Measurements from ENCODE around the gene CORO7. TPM values are rescaled to one million over a fixed set of nuclear protein-coding genes. Genes with fewer than 3 reads are reported as not detected.

The CORO7 gene
- total RNA-seq, 4 donors from 2014 or later: 17.9 to 53.7 (median 29.7) TPM

DNA sequence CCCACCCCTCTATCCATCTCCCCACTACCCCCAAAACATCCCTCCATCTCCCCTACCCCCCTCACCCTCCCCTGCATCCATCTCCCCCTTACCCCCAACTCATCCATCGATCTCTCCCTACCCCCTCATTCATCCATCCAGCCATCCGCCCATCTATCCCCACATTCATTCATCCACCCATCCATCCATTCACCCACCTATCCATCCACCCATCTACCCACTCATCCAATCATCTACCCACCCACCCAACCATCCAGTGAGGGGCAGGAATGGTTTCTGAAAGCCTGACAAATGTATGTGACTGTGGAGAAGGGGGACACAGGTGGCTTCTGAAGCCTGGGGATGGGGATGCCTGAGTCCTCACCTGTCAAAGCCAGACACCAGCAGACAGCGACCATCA, 56.5 kb downstream of the CORO7 start:
- peaks cover 10 to 15% of the 10 kb centered on the region in 2 donors for H3K4me1 ChIP-seq
- TF ChIP-seq POLR2A (IDR thresholded peaks at IDR 0.05): no peak
- TF ChIP-seq, protein P1, sequence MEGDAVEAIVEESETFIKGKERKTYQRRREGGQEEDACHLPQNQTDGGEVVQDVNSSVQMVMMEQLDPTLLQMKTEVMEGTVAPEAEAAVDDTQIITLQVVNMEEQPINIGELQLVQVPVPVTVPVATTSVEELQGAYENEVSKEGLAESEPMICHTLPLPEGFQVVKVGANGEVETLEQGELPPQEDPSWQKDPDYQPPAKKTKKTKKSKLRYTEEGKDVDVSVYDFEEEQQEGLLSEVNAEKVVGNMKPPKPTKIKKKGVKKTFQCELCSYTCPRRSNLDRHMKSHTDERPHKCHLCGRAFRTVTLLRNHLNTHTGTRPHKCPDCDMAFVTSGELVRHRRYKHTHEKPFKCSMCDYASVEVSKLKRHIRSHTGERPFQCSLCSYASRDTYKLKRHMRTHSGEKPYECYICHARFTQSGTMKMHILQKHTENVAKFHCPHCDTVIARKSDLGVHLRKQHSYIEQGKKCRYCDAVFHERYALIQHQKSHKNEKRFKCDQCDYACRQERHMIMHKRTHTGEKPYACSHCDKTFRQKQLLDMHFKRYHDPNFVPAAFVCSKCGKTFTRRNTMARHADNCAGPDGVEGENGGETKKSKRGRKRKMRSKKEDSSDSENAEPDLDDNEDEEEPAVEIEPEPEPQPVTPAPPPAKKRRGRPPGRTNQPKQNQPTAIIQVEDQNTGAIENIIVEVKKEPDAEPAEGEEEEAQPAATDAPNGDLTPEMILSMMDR (IDR thresholded peaks at IDR 0.05): no peak
- H3K27ac ChIP-seq: no peak overlapping the region
- H3K27me3 ChIP-seq: no peaks in the 10 kb centered on the region
- H3K9me3 ChIP-seq: no peaks in the 10 kb centered on the region
- DNase-seq: no peak
- WGBS, 2 donors: 98 to 100% methylated on average over 2 to 3 of the region's 3 CpGs
- no peak overlapping the region for H3K4me3 ChIP-seq (replicated peaks in 1 of 3)
- H3K36me3 ChIP-seq: peaks cover 0 to 3% of the 10 kb centered on the region in 2 donors
- intact Hi-C loops (cut with DNase I): loop anchor here (2.0 kb wide), 1 partner anchor 43 kb away; no protein-coding TSS in a partner anchor

DNA sequence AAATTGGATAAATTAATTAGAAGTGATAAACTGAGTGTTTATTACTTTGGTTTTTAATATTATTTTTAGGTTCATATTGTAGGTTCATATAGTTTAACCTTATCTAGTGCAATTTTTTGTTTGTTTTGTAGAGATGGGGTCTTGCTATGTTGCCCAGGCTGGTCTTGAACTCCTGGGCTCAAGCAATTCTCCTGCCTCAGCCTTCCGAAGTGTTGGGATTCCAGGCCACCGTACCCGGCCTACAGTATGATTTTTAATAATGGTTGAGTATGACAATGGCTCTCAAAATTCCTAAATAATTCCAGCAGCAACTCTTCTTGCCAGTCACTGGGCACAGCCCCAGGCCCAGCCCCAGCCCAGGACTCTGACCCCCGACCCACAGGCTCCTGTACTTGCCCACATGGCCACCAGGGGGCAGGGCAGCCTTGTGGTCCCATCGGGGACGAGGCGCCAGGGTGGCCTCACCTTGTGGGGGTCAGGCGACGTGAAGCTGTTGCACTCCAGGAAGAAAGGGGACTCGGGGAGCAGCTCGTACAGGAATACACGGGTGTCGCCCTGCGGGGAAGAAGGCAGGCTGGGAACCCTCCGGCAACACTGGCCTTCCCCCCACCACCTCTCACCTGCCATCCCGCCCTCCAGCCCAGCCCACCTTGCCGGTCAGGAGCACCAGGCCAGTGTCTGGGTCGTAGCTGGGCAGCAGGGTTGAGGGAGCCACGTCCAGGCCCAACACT, 57.4 kb downstream of the CORO7 start:
- Histone ChIP-seq H3K27ac (no peak overlapping the region), H3K36me3 (no peaks in the 10 kb centered on the region), H3K27me3 (no peaks in the 10 kb centered on the region), H3K4me1 (peaks cover 10 to 15% of the 10 kb centered on the region in 2 donors), H3K4me3 (replicated peaks in 1 of 3) (no peak overlapping the region), H3K9me3 (no peaks in the 10 kb centered on the region)
- TF ChIP-seq POLR2A (IDR thresholded peaks at IDR 0.05): no peak
- TF ChIP-seq, protein P1 (IDR thresholded peaks at IDR 0.05): peak; percentile 95 to 98 (median 96)
- intact Hi-C loops (cut with DNase I): no loop called here
- 56 to 65% methylated on average over 4 of the region's 19 CpGs for WGBS, 2 donors
- peak; percentile 66 to 75 for DNase-seq

DNA sequence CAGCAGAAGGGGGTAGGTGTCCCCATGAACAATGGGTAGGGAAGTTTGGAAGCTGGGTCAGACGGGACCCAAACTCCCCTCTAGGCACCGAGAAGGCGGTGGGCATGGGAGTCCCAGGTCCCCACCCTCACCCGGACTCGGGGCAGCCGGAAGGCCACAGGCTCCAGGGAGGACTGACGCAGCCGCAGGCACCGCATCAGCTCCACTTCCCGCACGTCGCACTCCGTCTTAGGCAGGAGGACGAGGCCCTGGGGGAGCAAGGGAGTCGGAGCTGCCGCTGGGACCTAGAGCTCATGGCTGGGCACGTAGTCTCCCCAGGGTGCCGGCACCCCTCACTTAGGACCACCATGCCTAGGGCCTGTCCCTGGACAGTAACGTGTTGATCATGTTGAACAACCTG, 58.2 kb downstream of the CORO7 start:
- H3K36me3 ChIP-seq: no peaks in the 10 kb centered on the region
- intact Hi-C loops (cut with DNase I): no loop called here
- no peak overlapping the region for H3K27ac ChIP-seq
- no peaks in the 10 kb centered on the region for H3K27me3 ChIP-seq
- H3K4me1 ChIP-seq: peaks cover 8 to 13% of the 10 kb centered on the region in 2 donors
- DNase-seq: no peak
- WGBS, 2 donors: 67 to 91% methylated on average over 1 to 6 of the region's 19 CpGs
- no peak for TF ChIP-seq POLR2A (IDR thresholded peaks at IDR 0.05)
- no peaks in the 10 kb centered on the region for H3K9me3 ChIP-seq
- no peak overlapping the region for H3K4me3 ChIP-seq (replicated peaks in 1 of 3)

DNA sequence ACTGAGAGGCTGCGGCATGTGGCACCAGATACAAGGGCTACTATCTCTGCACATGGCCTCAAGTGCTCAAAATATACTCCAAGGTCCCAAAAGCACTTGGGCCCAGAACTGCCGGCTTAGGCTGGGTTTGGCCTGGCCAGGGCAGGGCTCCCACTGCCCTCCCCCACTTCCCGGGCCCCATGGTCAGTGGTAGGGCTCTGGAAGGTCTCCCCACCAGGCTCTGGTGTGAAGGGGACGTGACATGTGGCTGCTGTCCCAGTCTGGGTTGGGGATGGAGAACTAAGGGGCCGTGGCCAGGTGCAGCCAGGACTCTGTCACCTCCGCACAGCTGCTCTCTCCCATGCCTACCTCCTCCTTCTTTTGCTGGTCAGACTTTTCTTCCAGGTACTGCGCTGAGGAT, 59.6 kb downstream of the CORO7 start:
- no peak overlapping the region for H3K4me3 ChIP-seq (replicated peaks in 1 of 3)
- no peak for DNase-seq
- H3K36me3 ChIP-seq: no peaks in the 10 kb centered on the region
- intact Hi-C loops (cut with DNase I): no loop called here
- H3K27me3 ChIP-seq: no peaks in the 10 kb centered on the region
- 92 to 100% methylated on average over 2 to 7 of the region's 7 CpGs for WGBS, 2 donors
- H3K9me3 ChIP-seq: no peaks in the 10 kb centered on the region
- no peak for TF ChIP-seq POLR2A (IDR thresholded peaks at IDR 0.05)
- TF ChIP-seq, protein P1 (IDR thresholded peaks at IDR 0.05): no peak
- H3K4me1 ChIP-seq: peaks cover 0 to 4% of the 10 kb centered on the region in 2 donors
- H3K27ac ChIP-seq: no peak overlapping the region

DNA sequence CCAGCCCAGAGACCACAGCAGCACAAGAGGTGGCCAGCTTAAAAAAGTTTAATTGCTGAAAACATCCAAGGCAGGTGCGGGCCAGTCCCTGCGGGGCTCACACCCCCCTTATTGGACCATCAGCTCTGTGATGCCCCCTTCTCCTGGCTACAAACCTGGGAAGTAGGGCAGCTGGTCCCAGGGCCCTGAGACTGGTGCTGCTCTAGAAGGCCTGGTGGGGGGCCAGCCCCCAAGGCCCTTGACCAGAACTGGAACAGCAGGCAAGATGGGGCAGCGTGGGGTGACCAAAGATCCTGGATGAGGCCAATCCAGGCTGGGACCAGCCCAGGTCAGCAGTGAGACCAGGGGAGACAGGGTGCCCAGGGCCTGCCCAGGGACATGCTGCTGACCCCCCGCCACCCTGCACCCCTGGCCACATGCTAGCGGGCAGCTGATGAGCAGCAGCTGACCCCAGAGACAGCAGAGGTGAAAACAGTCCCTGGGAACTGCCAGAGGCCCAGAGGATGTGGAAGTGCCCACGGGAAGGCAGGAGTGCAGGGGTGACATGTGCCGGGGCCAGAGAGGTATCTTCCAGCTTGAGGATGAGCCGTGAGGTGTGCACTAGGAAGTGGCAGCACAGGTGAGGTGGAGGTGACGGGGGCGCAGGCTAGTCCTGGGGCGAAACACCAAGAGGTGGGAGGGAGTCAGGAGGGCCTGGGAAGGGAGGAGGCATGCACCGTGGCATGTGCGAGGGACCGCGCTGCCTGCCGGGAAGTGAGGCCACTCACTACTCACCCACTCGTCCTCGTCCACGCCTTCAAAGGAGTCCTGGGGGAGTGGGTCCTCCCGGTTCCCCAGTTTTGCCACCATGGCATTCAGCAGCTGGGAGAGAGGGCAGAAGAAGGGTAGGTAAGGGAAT, 61.6 kb downstream of the CORO7 start:
- H3K27ac ChIP-seq: no peak overlapping the region
- WGBS, 2 donors: 88 to 91% methylated on average over 18 to 20 of the region's 20 CpGs
- TF ChIP-seq POLR2A (IDR thresholded peaks at IDR 0.05): no peak
- TF ChIP-seq, protein P1 (IDR thresholded peaks at IDR 0.05): no peak
- no peak overlapping the region for H3K4me3 ChIP-seq (replicated peaks in 1 of 3)
- H3K27me3 ChIP-seq: no peaks in the 10 kb centered on the region
- intact Hi-C loops (cut with DNase I): no loop called here
- H3K9me3 ChIP-seq: no peaks in the 10 kb centered on the region
- H3K4me1 ChIP-seq: peaks cover 9 to 18% of the 10 kb centered on the region in 2 donors
- DNase-seq: no peak
- no peaks in the 10 kb centered on the region for H3K36me3 ChIP-seq
